Measurements from ENCODE around the gene RER1.

Gene RER1

GRCh38 chr1:2386636-2387611 lies 4.7 kb upstream of the RER1 start:
- DNase-seq (ENCODE audit: extremely low read depth in 1 of 2, low read depth in 1 of 2): no peak

- no peak for DNase-seq (ENCODE audit: extremely low read depth in 1 of 2, low read depth in 1 of 2)
These were observed 3.4 kb upstream of the RER1 start for GRCh38 chr1:2388004-2388913.

GRCh38 chr1:2389644-2390043 lies 2.0 kb upstream of the RER1 start:
- no peak for DNase-seq (ENCODE audit: extremely low read depth in 1 of 2, low read depth in 1 of 2)

- no peak for DNase-seq (ENCODE audit: extremely low read depth in 1 of 2, low read depth in 1 of 2)
These were observed 379 bp downstream of the RER1 start for GRCh38 chr1:2391931-2392509.

- DNase-seq (ENCODE audit: extremely low read depth in 1 of 2, low read depth in 1 of 2): no peak
These were observed 1.0 kb downstream of the RER1 start for GRCh38 chr1:2392686-2393085.

- DNase-seq (ENCODE audit: extremely low read depth in 1 of 2, low read depth in 1 of 2): no peak
These were observed 1.8 kb downstream of the RER1 start for GRCh38 chr1:2393471-2393877.

GRCh38 chr1:2394220-2394619 lies 2.6 kb downstream of the RER1 start:
- no peak for DNase-seq (ENCODE audit: extremely low read depth in 1 of 2, low read depth in 1 of 2)

- DNase-seq (ENCODE audit: extremely low read depth in 1 of 2, low read depth in 1 of 2): no peak
These were observed 3.1 kb downstream of the RER1 start for GRCh38 chr1:2394761-2395160.

- DNase-seq (ENCODE audit: extremely low read depth in 1 of 2, low read depth in 1 of 2): no peak
These were observed 3.6 kb downstream of the RER1 start for GRCh38 chr1:2395245-2395644.

DNA sequence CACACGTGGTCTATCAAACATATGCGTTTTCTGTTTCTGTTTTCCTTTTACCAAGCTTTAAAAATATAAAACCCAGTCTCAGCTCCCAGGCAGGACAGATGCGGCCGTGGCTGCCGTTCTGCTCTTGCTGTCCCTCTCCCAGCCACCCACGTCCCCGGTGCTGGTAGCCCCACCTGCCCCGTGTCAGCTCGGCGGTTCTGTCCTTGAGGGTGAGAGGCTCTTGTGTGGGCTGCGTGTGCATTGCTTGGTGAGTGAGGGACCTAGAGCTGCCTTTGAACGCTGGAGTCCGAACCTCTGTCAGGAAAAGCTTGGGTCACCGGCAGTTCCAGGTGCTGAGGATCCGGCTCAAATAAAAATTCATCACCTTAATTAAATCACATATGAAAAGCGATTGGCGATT lies 4.4 kb downstream of the RER1 start:
- no peak for DNase-seq (ENCODE audit: extremely low read depth in 1 of 2, low read depth in 1 of 2)

GRCh38 chr1:2396476-2396875 lies 4.8 kb downstream of the RER1 start:
- DNase-seq (ENCODE audit: extremely low read depth in 1 of 2, low read depth in 1 of 2): no peak

GRCh38 chr1:2397007-2397679 lies 5.5 kb downstream of the RER1 start:
- DNase-seq (ENCODE audit: extremely low read depth in 1 of 2, low read depth in 1 of 2): no peak

DNA sequence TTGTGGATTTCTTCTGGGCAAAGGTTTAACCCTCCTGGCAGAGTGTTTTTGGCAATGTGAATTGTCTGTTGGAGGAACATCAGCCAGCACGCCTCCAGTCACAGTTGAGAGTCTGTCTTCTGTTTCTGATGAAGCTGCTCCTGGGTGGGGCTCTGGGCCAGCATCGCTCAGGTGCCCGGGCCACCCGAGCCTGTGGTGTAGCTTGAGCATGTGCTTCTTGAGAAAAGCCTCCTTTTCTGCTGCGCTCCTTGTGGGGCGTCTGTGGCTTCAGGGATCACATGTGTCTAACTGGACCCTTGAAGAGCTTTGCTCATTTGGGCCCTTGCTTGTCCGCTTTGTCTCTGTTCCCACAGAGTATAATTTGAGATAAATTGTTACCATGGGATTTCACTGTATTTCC lies 7.2 kb downstream of the RER1 start:
- no peak for DNase-seq (ENCODE audit: extremely low read depth in 1 of 2, low read depth in 1 of 2)

DNA sequence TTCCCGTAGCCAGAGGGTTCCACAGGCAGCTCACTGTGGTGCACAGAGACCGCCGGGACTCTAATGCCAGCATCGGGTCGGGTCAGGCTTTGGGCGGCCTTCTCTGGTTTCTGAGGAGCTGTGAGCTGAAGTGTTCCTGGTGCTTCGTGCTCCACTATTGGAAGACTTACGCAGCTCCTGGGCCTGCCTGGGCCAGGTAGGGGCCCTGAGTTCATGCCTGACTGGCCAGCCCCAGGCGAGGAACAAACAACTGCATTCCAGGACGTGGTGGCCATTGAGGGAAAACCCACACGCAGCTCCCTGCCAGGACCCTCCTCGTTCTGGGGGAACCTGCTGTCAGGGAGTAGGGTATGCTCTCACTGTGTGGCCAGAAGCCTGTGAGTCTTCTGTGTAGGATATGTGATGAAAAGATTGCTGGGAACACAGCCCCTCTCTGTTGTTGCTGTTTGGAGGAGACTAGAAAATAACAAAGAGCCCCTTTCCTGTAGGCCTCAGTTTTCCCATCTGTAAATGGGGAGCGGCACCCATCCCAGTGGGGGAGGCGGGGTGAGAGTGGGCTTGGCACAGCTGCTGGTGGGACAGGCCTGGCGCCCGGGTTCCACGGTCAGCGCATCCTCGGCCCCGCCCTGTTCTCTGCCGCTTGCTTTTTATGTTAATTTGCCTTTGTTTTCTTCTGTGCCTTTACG lies 8.4 kb downstream of the RER1 start:
- no peak for DNase-seq (ENCODE audit: extremely low read depth in 1 of 2, low read depth in 1 of 2)

- DNase-seq (ENCODE audit: extremely low read depth in 1 of 2, low read depth in 1 of 2): no peak
These were observed 8.9 kb downstream of the RER1 start for GRCh38 chr1:2400576-2400909.

GRCh38 chr1:2400950-2401649 lies 9.5 kb downstream of the RER1 start:
- DNase-seq (ENCODE audit: extremely low read depth in 1 of 2, low read depth in 1 of 2): no peak

DNA sequence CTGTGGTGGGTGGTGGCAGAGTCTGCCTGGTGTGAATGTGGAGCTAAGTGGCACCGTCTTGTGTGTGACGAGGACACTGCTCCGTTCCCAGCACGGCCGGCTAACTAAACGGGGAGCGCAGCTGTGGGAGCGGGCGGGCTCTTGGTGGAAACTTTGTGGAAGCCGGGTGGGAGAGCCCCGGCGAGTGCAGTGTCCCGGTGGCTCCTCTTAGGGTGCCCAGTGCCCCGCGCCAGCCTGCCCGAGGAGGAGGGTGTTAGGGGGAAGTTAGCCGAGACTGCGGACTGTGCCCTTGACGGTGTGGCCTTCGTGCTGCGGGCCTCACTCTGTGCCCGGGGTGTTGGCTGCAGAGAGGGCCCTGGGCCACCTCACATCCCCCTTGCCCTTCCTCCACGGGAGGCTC lies 10.8 kb downstream of the RER1 start:
- no peak for DNase-seq (ENCODE audit: extremely low read depth in 1 of 2, low read depth in 1 of 2)

GRCh38 chr1:2403273-2403672 lies 11.6 kb downstream of the RER1 start:
- DNase-seq (ENCODE audit: extremely low read depth in 1 of 2, low read depth in 1 of 2): no peak

- DNase-seq (ENCODE audit: extremely low read depth in 1 of 2, low read depth in 1 of 2): no peak
These were observed 12.7 kb downstream of the RER1 start for GRCh38 chr1:2404142-2404889.

All from stimulated activated CD8-positive, alpha-beta memory T cell treated with anti-CD3 and anti-CD28 coated beads, Interleukin-7, amount 100 ng/mL, for 48 hours (primary cell).